ENCODE results near the gene DGKG.

The DGKG gene

GRCh38 chr3:186308549-186308948 lies 53.5 kb downstream of the DGKG start:
- Histone ChIP-seq H3K27me3 (no peaks in the 10 kb centered on the region), H3K4me1 (no peaks in the 10 kb centered on the region), H3K36me3 (peaks cover 8 to 27% (median 22%) of the 10 kb centered on the region in 3 donors), H3K4me3 (no peak overlapping the region), H3K27ac (no peak overlapping the region), H3K9me3 (no peaks in the 10 kb centered on the region)
- no peak for DNase-seq
- TF ChIP-seq CTCF (IDR thresholded peaks at IDR 0.05), result no peak
- intact Hi-C loops (cut with DNase I; ENCODE audit: low total_unique reads), result no loop called here

GRCh38 chr3:186307594-186308221 lies 54.3 kb downstream of the DGKG start:
- intact Hi-C loops (cut with DNase I; ENCODE audit: low total_unique reads), result no loop called here
- no peaks in the 10 kb centered on the region for H3K9me3 ChIP-seq
- H3K4me1 ChIP-seq, result no peaks in the 10 kb centered on the region
- H3K27me3 ChIP-seq, result no peaks in the 10 kb centered on the region
- no peak for DNase-seq
- H3K27ac ChIP-seq, result no peak overlapping the region
- TF ChIP-seq CTCF (IDR thresholded peaks at IDR 0.05), result no peak
- H3K4me3 ChIP-seq, result no peak overlapping the region
- H3K36me3 ChIP-seq, result peaks cover 8 to 35% (median 22%) of the 10 kb centered on the region in 3 donors

- Histone ChIP-seq H3K4me1 (no peaks in the 10 kb centered on the region), H3K27ac (no peak overlapping the region), H3K27me3 (no peaks in the 10 kb centered on the region), H3K4me3 (no peak overlapping the region), H3K36me3 (peaks cover 8 to 35% (median 22%) of the 10 kb centered on the region in 3 donors), H3K9me3 (no peaks in the 10 kb centered on the region)
- DNase-seq, result no peak
- TF ChIP-seq CTCF (IDR thresholded peaks at IDR 0.05), result no peak
- intact Hi-C loops (cut with DNase I; ENCODE audit: low total_unique reads), result no loop called here
Observed at GRCh38 chr3:186305286-186305685, 56.7 kb downstream of the DGKG start.

GRCh38 chr3:186303965-186304364 lies 58.1 kb downstream of the DGKG start:
- Histone ChIP-seq H3K27me3 (no peaks in the 10 kb centered on the region), H3K4me3 (no peak overlapping the region), H3K27ac (no peak overlapping the region), H3K4me1 (no peaks in the 10 kb centered on the region), H3K36me3 (peaks cover 8 to 35% (median 22%) of the 10 kb centered on the region in 3 donors), H3K9me3 (no peaks in the 10 kb centered on the region)
- no peak for DNase-seq
- no peak for TF ChIP-seq CTCF (IDR thresholded peaks at IDR 0.05)
- intact Hi-C loops (cut with DNase I; ENCODE audit: low total_unique reads), result no loop called here

- Histone ChIP-seq H3K27me3 (no peaks in the 10 kb centered on the region), H3K4me3 (no peak overlapping the region), H3K27ac (no peak overlapping the region), H3K36me3 (peaks cover 0 to 28% (median 8%) of the 10 kb centered on the region in 3 donors), H3K4me1 (no peaks in the 10 kb centered on the region), H3K9me3 (no peaks in the 10 kb centered on the region)
- TF ChIP-seq CTCF (IDR thresholded peaks at IDR 0.05), result no peak
- no peak for DNase-seq
- intact Hi-C loops (cut with DNase I; ENCODE audit: low total_unique reads), result no loop called here
Observed at GRCh38 chr3:186299327-186299726, 62.7 kb downstream of the DGKG start.

GRCh38 chr3:186298876-186299275 lies 63.2 kb downstream of the DGKG start:
- Histone ChIP-seq H3K27me3 (no peaks in the 10 kb centered on the region), H3K27ac (no peak overlapping the region), H3K36me3 (peaks cover 0 to 24% (median 5%) of the 10 kb centered on the region in 3 donors), H3K4me3 (no peak overlapping the region), H3K9me3 (no peaks in the 10 kb centered on the region), H3K4me1 (no peaks in the 10 kb centered on the region)
- DNase-seq, result no peak
- TF ChIP-seq CTCF (IDR thresholded peaks at IDR 0.05), result no peak
- intact Hi-C loops (cut with DNase I; ENCODE audit: low total_unique reads), result no loop called here

All from tibial artery (tissue), 4 donors.